HT1080 (cell line): ENCODE measurements around the gene SYNE3. TPM values are rescaled to one million over a fixed set of nuclear protein-coding genes. Genes with fewer than 3 reads are reported as not detected.

Experiments
- DNase-seq: peaks from one replicate; pipeline ENCODE4 v3.0.0-alpha.2; 2015; ENCODE audit warnings: low read depth
- total RNA-seq: library from RNA; depleted of rRNA; stranded (reverse); fragments of >200 nt; shearing (Covaris generic); gene quantifications from 2 replicates; pipeline ENCODE4 v1.2.3, GENCODE V29; 2014

SYNE3 gene
- total RNA-seq, 1 experiment from 2014 or later = 2.4 TPM

DNA sequence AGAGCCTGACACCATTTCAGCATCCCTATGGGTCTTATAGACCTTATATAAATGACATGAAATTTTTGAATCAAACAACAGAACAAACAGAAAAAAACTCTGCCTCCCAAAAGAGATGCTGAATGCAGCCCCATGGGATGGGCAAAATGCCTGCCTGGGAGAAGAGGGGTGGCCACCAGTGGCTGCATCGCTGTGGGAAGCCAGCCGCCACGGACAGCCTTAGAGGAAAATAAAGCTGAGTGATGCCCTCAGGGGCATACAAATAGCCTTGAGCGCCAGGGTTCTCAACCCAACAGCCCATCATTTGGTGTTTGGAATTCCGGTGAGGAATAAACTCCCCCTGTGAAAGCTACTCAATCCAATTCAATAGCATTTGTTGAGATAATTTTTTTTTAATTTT lies 22.9 kb downstream of the SYNE3 start:
- DNase-seq = no peak

DNA sequence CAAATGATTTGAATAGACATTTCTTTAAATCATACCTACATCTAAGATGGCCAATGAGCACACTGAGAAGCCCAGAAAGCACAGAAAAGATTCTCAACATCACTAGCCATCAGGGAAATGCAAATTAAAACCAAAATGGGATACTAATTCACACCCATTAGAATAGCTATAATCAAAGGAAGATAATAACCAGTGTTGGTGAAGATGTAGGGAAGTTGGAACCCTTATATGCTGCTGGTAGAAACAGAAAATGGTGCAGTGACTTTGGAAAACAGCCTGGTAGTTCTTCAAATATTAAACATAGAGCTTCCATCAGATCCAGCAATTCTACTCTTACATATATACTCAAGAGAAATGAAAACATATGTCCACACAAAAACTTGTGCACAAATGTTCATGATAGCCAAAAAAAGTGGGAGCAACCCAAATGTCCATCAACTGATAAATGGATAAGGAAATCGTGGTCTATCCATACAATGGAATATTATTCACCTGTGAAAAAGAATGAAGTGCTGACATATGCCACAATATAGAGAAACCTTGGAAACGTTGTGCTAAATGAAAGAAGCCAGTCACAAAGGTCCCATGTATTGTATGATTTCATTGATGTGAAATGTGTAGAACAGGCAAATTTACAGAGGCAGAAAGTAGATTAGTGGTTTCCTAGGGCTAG lies 24.4 kb downstream of the SYNE3 start:
- no peak for DNase-seq

DNA sequence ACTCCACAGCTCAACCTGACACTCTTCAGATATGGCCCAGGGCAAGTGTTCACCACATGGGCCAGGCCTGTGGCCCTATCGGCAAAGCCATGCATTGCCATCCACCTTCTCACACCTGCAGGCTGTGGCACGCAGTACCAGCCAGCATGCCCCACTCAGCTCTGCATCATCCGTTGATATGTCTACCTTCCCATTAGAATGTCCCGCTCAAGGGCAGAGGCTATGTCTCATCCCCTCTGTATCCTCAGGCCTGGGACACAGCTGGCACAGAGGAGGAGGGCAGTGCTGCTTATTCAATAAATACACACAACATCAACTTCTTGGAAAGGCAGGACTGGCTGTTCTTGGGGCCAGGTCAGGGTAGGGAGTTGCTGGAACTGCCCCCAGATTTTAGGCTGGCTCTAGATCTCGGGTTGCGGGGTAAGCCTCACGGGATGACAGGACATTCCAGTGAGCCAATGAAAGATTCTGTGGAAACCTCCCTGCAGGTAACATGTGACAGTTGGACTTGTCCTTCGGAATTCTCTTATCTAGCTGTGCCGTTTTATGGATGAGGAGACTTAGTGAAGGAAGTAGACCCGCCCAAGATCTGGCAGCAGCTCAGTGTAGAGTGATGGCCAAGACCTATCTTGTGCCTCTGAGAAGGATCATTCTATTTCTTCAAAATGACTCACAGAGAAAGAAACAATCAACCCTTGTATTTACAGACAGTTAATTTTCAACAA lies 25.6 kb downstream of the SYNE3 start:
- peak; percentile 67 for DNase-seq

DNA sequence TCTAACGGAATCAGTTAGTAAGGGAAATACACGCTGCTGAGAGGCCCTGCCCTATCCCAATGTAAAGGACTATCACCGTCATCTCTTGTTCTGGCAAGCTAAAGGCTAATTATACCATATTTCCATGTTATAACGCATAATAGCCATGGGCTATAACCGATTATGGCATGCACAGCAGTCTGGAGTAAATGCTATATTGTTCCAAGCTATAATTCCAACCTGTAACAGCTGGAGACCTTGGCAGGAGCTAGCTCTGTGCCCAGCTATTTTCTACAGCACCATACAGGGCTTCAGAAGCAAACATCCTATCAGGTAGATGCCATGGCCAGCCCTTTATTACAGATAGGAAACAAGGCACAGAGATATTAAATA lies 26.3 kb downstream of the SYNE3 start:
- DNase-seq = no peak

DNA sequence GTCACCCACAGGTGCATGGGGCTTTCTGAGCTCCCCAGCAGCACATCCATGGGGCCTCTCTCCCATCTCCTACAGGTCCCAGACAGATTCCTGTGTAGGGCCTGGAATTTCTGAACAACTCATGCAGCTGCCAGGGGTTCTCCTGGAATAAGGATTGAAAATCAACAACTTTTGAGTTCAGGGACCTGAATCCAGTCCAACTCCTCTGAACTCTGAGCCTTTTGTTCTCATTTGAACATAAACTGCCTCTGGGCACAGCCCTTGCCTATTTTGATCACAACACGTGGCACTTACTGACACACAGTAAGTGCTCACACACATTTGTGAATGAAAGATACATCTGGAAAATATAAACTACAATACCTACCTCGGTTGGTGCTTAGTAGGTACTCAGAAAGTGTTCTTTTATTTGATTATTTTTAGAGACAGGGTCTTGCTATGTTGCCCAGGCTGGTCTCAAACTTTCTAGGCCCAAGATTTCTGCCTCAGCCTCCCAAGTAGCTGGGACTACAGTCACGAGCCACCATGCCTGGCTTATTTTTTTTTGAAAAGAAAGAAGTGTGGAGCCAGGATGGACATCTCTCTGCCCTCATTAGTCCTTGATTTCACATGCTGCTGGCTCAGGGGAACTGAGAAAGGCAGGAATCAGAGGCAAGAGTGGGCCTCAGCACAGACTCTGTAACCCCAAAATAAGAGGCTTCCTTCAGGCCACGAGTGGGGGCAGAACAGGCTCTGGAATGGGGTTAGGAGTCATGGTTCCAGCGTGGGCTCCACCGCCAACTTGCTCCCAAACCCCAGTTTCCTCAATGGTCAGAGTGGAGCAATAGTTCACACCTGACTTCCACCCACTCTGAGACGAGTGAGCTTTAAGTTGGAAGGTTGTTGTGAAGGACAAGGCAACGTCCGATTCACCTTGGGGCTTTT lies 27.0 kb downstream of the SYNE3 start:
- no peak for DNase-seq

DNA sequence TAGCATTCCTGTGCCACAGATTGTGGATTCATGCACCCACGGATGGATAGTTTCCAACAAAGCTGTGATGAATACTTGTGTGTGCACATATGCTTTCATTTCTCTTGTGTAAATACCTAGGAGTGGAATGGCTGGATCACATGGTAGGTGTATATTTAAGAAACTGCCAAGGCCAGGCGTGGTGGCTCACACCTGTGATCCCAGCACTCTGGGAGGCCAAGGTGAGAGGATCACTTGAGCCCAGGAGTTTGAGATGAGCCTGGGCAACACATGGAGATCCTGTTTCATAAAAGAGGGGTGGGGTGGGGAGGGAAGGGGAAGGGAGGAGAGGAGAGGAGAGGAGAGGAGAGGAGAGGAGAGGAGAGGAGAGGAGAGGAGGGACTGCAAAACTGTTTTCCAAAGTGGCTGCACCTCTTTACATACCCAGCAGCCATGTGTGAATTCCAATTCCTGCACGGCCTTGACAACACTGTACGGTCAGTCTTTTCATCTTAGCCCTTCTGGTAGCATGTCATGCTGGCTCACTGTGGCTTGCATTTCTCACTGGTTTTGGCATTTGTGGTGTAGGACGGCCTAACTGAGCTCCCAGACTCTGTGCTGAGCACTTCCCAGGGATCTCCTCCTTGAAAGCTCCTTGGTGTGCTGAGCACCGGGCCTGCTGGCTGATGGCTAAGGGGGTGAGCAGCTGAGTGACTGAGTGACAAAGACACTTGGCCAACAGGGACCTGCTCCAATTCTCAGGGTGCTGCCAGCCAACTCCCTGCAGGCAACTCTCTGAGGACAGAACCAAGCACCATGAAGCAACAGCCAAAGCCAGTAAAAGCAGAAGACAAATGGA lies 27.9 kb downstream of the SYNE3 start:
- DNase-seq = no peak

DNA sequence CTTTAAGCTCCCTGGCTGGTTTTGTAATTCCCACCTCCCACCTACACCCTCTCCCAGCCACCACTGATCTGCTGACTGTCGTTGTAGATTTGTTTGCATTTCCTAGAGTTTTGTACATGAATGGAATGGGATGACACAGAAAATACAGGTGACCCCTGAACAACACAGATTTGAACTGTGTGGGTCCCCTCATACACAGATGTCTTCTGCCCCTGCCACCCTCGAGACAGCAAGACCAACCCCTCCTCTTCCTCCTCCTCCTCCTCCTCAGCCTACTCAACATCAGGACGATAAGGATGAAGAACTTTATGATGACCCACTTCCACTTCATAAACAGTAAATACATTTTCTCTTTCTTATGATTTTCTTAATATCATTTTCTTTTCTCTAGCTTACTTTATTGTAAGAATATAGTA lies 28.8 kb downstream of the SYNE3 start:
- DNase-seq = no peak

DNA sequence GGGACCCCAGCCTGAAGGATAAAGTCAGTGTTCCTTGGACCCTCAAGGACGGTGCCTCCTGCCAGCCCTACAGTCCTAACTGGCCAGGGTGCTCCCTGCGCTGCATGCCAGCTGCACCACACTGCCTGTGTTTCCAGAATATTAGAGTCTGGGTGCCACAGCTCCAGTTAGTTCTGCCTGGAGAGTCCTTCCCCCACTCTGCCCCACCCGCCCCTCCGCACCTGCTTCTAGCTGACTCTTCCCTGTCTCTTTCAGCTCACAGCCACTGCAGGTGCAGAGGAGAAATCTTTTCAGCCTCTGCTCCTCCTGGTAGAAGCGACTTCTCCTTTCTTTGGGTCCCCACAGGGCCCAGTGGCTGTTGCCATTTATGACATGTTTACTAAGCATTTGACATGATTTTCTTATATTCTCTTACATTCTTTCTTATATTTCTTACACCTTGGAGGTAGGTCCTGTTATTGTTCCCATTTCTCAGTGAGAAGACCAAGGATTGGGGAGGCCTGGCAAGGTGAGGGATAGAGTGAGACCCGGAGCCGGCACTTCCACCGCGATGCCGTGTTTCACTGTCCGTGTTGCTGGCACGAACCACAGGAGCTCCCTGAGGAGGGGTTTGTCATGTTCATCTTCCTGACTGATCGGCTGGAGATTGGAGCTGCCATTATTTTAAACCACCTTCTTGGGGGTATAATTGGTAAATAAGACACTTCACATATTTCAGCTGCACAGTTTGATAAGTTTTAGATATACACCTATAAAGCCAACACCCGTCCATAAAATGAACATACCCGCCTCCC lies 29.4 kb downstream of the SYNE3 start:
- DNase-seq = no peak

DNA sequence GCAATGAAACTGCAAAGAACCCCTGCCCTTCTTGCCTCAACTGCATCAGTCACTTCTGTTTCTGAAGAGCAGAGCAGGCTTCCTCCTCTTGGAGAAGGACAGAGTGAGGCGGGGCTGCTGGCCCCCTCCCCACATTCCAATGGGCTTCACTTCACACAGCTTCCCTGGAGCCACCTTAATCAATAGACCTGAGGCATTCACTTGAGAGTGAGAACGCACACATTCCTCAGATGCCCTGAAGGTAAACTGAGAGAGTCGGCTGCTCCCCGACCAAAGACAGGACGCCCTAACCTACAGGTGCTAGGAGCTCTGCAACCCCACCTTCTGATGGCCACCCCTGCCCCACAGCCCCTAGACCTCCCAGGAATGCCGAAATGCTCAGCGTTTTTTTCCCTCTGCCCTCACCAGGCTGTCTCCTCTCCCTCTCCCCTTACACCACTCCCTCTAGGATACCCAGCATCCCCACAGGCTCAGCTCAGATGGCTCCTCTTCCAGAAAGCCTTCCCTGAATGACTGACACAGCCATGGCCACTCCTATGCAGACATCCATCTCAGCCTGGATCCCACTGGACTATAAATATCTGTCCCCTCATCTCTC lies 31.1 kb downstream of the SYNE3 start:
- DNase-seq = no peak

DNA sequence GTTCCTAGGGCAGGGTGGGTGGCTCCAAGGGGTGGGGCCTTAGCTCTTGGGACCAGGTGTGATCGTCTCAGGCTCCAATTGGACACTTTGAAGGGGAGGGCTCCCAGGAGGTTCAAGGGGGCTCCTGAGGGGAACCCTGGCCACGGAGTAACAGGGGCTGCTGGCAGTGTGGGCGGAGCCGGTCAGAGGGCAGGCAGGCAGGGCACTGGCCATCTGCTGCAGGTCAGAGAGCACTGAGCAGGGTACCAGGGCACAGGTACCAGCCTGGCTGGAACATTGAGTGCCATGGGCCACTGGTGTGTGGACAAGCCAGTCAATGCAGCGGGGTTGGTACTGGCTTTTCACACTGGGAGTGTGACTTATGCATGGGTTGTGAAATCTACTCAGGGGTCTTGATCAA lies 32.2 kb downstream of the SYNE3 start:
- DNase-seq = no peak

DNA sequence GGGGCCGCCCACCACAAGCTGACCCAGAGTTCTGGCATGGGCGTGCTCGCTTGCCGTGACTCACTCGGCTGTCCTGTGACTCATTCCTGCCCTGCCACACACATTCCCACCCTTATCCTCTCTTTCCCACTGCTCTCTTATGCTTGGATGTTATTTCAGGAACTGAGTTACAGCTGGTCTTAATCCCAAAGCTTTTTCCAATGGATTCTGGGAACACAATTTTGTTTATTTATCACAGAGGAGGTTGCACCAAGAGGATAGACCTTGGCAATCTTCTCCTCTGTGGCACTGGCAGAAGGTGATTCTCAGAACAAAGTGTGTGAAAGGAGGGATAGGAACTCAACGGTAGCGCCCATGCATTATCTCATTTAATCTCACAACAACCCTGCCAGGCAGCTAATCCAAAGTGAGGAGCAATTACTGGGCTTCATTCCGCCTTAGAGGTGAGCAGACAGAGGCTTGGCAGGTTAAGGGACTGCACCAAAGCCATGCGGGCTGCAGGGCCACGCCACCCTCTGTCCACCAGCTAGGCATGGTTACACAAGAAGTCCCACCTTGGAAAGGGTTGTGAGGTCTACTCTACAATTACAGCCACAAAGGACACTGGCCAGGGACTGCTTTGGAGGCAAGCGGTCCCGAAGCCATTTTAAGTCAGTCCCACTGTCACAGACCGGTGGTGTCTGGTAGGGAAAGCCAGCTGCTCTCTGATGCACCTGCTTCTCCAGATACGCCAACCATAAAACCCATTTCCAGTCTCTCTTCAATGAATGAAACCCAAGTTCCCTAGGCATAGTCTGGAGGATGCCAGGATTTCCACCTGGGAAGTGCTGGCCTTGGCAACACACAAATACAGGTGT lies 32.9 kb downstream of the SYNE3 start:
- DNase-seq = peak; percentile 98

DNA sequence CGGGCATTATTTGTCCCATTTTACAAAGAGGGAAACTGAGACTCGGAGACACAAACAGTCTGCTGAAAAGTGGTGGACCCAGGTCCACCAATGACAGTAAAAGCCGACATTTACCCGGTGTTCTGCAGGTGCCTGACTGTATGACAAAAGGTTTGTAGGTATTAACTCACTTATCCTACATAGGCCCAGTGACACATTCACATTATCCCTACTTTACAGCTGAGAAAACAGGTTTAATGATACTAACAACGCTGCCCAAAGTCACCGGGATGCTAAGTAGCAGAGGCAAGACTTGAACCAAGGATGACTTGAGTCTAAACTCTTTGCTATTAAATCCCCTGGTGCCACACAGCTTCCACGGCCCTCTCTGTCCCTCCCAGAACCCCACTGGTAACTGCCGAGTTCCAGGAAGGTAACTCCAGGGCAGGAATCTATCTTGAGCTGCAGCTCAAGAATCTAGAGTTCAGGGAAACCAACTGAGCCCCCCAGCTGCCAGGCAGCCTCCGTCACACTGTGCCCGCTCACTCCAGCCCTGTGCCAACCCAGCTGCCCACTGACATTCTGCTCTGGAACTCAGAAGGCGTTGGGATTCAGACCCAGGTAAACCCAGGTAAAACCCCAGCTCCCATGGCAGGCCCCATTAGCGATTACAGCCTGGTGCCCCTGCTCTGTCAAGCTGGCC lies 33.7 kb downstream of the SYNE3 start:
- no peak for DNase-seq

DNA sequence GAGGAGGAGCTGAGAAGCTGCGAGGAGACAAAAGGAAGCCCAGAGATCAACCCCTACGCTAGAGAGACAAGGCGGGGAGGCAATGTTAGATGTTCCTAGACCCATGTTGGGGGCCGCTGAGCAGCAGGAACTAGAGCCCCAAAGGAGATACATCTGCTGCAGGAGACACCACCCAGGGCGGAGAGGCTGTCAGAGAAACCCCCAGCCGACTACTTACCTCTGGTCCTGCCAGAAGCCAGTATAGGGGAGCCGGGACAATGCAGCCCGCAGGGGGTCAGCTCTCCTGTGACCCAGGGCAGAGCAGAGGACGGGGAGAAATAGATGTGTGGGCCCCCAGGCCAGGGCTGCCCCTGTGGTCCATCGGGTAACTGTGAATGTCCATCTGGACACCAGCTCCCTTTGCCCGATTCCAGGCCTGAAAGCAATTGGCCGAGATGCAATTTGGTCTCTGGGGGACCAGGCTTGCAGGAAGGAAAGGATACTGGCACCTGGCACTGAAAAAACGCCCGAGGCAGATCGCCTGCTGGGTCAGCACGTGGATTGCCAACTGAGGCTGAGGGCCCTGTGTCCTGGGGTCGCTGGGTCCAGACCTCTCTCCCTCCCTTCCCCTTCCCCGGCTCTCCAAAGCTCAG lies 34.9 kb downstream of the SYNE3 start:
- DNase-seq = no peak

DNA sequence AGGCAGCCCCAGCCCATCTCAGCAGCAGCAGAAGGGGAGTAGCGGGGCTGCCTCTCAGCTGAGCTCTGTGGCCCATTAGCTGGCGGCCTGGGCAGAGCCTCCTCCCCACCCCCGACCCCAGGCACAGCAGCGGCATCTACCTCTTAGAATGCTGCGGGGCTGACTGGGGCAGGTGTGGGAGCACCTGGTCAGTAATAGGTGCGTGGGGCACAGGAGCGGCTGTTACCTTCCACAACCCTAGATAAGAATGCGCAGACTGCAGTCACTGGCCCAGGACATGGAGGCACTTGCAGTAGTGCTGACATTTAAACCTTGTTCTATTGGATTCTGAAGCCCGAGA lies 35.6 kb downstream of the SYNE3 start:
- no peak for DNase-seq

DNA sequence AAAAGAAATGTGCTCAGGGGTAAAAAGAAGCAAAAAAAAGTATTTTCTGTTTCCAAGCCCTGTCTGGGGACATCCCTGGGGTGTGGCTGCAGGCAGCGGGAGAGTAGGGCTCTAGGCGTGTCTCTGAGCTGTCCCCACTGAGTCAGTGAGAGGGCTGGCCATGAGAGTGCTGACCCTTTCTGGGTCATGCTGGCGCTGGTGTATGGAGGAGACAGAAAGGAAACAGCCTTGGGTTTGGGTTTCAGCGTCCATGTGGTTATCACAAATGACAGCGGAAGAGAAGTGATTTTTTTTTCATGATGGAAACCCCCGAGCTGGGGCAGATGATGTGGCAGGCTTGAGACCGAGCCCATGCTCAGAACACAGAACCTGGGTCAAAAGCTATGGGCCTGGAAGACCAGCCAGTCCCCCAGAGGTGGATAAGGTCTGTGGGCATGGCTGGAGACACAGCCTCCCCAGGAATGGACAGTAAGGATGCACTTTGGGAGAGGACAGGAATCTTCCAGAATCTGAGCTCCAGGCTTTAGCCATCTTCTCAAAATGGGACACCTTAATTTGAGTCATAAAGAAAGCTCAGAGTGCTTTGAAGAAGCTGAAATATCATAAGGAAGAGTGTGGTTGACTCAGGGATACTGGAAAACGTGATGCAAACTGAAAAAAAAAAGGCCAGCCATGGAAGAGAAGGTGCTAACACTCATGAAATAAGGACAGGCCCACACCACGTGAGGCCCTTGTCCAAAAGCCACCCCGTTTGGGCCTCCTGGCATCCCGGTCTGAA lies 36.2 kb downstream of the SYNE3 start:
- DNase-seq = peak; percentile 36

DNA sequence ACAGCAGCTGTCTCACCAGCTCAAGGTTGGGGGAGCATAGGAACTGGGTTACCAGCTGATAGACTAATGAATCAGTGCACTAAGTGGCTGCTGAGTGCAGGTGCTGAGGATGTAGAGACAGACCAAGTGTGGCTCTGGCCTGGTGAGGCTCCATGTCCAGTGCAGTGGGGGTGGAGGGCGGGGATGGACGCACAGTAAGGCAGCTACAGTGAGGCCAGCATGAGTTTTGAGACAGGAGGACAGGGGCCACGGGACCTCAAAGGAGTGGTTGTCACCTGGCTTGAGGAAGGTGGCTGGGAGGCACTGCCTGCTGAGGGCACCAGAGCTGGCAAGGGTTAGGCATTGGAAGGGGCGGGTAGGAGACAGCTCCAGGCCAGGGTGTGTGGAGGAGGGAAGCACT lies 37.0 kb downstream of the SYNE3 start:
- DNase-seq = no peak

DNA sequence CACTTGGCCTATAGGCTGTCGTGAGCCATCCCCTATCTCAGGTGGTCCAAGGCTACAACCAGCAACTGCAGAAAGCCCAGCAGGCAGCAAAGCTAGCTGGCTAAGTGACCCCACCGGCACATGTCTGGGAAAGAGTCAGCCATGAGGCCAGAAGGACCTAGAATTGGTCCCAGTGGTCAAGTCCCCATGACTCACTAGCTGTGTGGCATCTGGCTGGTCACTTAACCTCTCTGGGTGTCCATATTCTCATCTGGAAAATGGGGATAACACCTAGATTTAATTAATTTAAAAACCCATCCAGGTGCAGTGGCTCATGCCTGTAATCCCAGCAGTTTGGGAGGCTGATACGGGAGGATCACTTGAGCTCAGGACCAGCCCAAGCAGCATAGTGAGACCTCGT lies 37.6 kb downstream of the SYNE3 start:
- DNase-seq = no peak
